PFSK-1 (cell line): ENCODE measurements around the gene SFXN3.

Experiments
- FOXP2 ChIP-seq: optimal IDR thresholded peaks from 2 replicates; pipeline ENCODE3; 2011; ENCODE audit warnings: borderline replicate concordance, control low read depth, inconsistent platforms; ENCODE audit not compliant: insufficient read depth; ENCODE audit errors: extremely low read length, extremely low read depth
- POLR2AphosphoS5 ChIP-seq: IDR thresholded peaks from 2 replicates; pipeline ENCODE4 v1.6.1; 2012; ENCODE audit warnings: low read depth, mild to moderate bottlenecking, control low read depth, low read length, moderate library complexity
- SIN3A ChIP-seq: IDR thresholded peaks from 2 replicates; pipeline ENCODE4 v1.6.1; 2012; ENCODE audit warnings: mild to moderate bottlenecking, low read length, moderate library complexity, borderline replicate concordance; ENCODE audit not compliant: insufficient read depth
- TAF1 ChIP-seq: IDR thresholded peaks from 2 replicates; pipeline ENCODE4 v1.6.1; 2012; ENCODE audit warnings: low read length, control low read depth, borderline replicate concordance; ENCODE audit not compliant: insufficient read depth
- TF ChIP-seq, protein P1 (sequence below), 2 experiments: IDR thresholded peaks; 2 replicates each; pipeline versions ENCODE4 v1.6.1 to v1.8.0; 2011 to 2012; ENCODE audit warnings: low read depth in 2 of 2, low read length in 2 of 2, control low read depth in 1 of 2, inconsistent platforms in 1 of 2, mild to moderate bottlenecking in 1 of 2, moderate library complexity in 1 of 2; ENCODE audit not compliant: insufficient read depth in 1 of 2

GRCh38 chr10:100993986-100994708 is 36.9 kb upstream of the SFXN3 start:
- TF ChIP-seq POLR2AphosphoS5 = no peak; the same call in 1 of the 2 replicates
- TF ChIP-seq, protein P1, sequence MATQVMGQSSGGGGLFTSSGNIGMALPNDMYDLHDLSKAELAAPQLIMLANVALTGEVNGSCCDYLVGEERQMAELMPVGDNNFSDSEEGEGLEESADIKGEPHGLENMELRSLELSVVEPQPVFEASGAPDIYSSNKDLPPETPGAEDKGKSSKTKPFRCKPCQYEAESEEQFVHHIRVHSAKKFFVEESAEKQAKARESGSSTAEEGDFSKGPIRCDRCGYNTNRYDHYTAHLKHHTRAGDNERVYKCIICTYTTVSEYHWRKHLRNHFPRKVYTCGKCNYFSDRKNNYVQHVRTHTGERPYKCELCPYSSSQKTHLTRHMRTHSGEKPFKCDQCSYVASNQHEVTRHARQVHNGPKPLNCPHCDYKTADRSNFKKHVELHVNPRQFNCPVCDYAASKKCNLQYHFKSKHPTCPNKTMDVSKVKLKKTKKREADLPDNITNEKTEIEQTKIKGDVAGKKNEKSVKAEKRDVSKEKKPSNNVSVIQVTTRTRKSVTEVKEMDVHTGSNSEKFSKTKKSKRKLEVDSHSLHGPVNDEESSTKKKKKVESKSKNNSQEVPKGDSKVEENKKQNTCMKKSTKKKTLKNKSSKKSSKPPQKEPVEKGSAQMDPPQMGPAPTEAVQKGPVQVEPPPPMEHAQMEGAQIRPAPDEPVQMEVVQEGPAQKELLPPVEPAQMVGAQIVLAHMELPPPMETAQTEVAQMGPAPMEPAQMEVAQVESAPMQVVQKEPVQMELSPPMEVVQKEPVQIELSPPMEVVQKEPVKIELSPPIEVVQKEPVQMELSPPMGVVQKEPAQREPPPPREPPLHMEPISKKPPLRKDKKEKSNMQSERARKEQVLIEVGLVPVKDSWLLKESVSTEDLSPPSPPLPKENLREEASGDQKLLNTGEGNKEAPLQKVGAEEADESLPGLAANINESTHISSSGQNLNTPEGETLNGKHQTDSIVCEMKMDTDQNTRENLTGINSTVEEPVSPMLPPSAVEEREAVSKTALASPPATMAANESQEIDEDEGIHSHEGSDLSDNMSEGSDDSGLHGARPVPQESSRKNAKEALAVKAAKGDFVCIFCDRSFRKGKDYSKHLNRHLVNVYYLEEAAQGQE (IDR thresholded peaks at IDR 0.05; ENCODE audit: insufficient read depth in 1 of 2, low read depth in 2 of 2, low read length in 2 of 2) = no peak
- no peak for TF ChIP-seq FOXP2
- no peak for TF ChIP-seq TAF1
- TF ChIP-seq SIN3A = no peak
